ENCODE results near the gene GUK1. TPM values are rescaled to one million over a fixed set of nuclear protein-coding genes. Genes with fewer than 3 reads are reported as not detected.
A peak's percentile ranks its signal among the peaks of the same experiment; 100 is the strongest.

Gene GUK1
- total RNA-seq, 1 donor from 2014 or later, result 136 TPM

DNA sequence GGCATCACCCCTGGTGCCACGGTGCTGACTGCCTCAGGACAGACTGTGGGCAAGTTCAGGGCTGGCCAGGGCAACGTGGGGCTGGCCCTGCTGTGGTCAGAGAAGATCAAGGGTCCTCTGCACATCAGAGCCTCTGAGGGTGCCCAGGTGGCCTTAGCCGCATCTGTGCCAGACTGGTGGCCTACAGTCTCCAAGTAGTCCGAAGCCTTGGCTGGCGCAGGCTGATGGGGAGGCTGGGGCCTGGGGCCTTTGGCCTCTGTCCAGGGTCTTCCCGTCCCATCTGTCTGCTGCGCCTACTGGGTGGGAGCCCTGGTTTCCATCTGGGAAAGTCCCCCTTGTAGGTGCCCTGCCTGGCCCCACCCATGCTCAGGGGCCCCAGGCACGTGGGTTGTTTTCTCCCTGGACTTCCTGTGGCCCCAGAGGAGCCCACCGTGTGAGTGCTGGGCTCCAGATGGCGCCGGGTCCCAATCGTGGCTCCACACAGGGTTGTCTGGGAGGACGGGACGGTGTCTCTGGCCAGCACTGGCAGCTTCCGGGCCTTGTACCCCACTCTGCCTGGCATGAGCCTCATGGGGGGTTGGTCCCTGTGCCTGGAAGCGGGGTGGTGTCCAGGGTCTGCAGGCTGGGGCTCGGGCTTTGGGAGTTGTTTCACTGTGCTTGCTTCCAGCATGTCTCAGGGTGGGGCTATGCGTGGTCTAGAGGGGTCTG lies 35.4 kb downstream of the GUK1 start:
- DNase-seq (ENCODE audit: low spot score in 2 of 2, unreplicated experiment in 2 of 2), result no peak
- H3K27ac Mint-ChIP-seq, result no peak overlapping the region
- H3K4me3 Mint-ChIP-seq, result no peak overlapping the region
- no peaks in the 10 kb centered on the region for H3K4me1 Mint-ChIP-seq
- H3K27me3 Mint-ChIP-seq (ENCODE audit: low read depth), result no peaks in the 10 kb centered on the region
- TF ChIP-seq CTCF (IDR thresholded peaks at IDR 0.05; ENCODE audit: unreplicated experiment), result no peak
- no peaks in the 10 kb centered on the region for H3K36me3 Mint-ChIP-seq
- no peaks in the 10 kb centered on the region for H3K9me3 Mint-ChIP-seq

GRCh38 chr1:228176024-228176395 lies 35.9 kb downstream of the GUK1 start:
- no peak for TF ChIP-seq CTCF (IDR thresholded peaks at IDR 0.05; ENCODE audit: unreplicated experiment)
- Mint-ChIP-seq H3K9me3 (no peaks in the 10 kb centered on the region), H3K36me3 (no peaks in the 10 kb centered on the region), H3K4me3 (no peak overlapping the region), H3K4me1 (no peaks in the 10 kb centered on the region), H3K27me3 (ENCODE audit: low read depth) (no peaks in the 10 kb centered on the region), H3K27ac (no peak overlapping the region)
- DNase-seq (ENCODE audit: low spot score in 2 of 2, unreplicated experiment in 2 of 2), result no peak

DNA sequence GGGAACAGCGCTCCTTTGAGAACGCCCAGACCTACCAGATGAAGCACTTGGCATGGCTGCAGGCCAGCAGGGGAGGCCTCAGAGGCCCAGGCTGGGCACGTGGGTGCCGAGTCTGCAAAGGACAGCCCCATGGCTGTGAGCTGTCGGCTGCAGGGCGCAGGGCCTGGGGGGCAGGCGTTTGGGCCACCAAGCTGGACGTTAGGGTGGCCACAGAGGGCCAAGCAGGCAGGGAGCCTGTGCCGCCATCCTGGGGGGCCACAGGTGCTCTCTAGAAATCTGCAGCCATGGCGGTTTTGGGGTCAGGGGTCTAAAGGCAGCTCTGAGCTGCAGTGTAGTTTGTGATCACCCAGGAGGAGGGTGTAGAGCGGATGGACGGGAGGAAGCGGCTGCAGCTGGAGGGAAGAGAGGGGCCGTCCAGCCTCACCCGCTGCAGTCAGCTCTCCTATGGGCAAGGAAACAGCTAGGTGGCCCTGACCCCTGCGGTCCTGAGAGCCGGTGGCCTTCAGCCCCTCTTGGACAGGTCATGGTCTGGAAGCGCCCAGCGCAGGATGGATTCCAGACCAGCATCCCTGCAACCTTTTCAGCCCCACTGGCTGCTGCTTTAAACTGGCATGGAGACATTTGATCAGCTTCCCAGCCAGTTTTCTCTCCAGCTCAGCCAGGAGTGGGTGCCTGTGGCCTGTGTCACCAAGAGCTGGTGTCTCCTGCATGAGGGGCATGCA lies 36.5 kb downstream of the GUK1 start:
- H3K27me3 Mint-ChIP-seq (ENCODE audit: low read depth), result no peaks in the 10 kb centered on the region
- H3K4me1 Mint-ChIP-seq, result no peaks in the 10 kb centered on the region
- DNase-seq (ENCODE audit: low spot score in 2 of 2, unreplicated experiment in 2 of 2), result no peak
- H3K4me3 Mint-ChIP-seq, result no peak overlapping the region
- no peaks in the 10 kb centered on the region for H3K9me3 Mint-ChIP-seq
- no peak overlapping the region for H3K27ac Mint-ChIP-seq
- TF ChIP-seq CTCF (IDR thresholded peaks at IDR 0.05; ENCODE audit: unreplicated experiment), result no peak
- H3K36me3 Mint-ChIP-seq, result no peaks in the 10 kb centered on the region

GRCh38 chr1:228177183-228177475 lies 37.0 kb downstream of the GUK1 start:
- no peaks in the 10 kb centered on the region for H3K27me3 Mint-ChIP-seq (ENCODE audit: low read depth)
- no peak for TF ChIP-seq CTCF (IDR thresholded peaks at IDR 0.05; ENCODE audit: unreplicated experiment)
- no peaks in the 10 kb centered on the region for H3K36me3 Mint-ChIP-seq
- no peak overlapping the region for H3K4me3 Mint-ChIP-seq
- no peaks in the 10 kb centered on the region for H3K4me1 Mint-ChIP-seq
- no peaks in the 10 kb centered on the region for H3K9me3 Mint-ChIP-seq
- no peak overlapping the region for H3K27ac Mint-ChIP-seq
- no peak for DNase-seq (ENCODE audit: low spot score in 2 of 2, unreplicated experiment in 2 of 2)

DNA sequence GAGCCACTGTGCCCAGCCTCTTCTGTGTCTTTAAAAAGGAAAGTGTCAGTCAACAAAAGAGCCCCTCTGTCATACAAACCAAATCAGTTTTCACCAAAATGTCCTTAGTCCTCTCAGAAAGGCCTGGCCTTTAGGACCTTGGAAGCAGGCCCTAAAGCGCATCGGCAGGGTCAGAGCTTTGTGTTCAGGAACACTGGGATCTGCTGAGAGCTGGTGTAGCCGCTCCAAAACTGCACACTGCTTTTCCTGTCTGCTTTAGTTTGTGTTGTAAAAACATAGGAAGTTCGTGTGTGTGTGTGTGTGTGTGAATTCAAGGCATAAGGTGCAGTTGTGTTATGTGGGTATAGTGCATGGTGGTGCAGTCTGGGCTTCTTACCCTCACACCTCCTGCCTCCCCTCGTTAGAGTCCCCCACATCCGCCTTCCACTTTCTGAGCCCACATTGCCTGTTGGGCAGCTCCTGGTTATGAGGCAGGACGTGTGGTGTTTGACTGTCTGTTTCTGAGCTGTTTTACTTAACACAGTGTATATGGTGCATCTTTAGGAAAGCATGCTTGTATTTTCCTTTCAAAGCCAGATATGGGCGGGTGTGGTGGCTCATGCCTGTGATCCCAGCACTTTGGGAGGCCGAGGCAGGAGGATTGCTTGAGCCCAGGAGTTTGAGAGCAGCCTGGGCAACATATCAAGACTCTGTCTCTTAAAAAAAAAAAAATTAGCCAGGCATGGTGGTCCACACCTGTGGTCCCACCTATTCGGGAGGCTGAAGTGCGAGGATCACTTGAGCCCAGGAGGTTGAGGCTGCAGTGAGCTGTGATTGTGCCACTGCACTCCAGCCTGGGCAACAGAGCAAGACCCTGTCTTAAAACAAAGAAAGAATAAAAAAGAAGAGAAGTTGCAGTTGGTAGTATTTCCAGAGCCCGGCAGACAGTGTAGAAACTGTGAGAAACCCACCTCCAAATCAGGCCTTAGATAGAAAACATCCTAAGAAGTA lies 37.9 kb downstream of the GUK1 start:
- Mint-ChIP-seq H3K27me3 (ENCODE audit: low read depth) (no peaks in the 10 kb centered on the region), H3K36me3 (no peaks in the 10 kb centered on the region), H3K9me3 (no peaks in the 10 kb centered on the region), H3K4me1 (no peaks in the 10 kb centered on the region), H3K27ac (peak overlapping the region; percentile 8), H3K4me3 (no peak overlapping the region)
- no peak for TF ChIP-seq CTCF (IDR thresholded peaks at IDR 0.05; ENCODE audit: unreplicated experiment)
- no peak for DNase-seq (ENCODE audit: low spot score in 2 of 2, unreplicated experiment in 2 of 2)
